ENCODE measurements around the gene RBFOX1. TPM values are rescaled to one million over a fixed set of nuclear protein-coding genes. Genes with fewer than 3 reads are reported as not detected.

Gene RBFOX1
- total and polyA plus RNA-seq, 10 of the 15 experiments (the other 5 are each of a cell fraction or from before 2014, with no cell fraction given) = 0.87 TPM; not detected in 9

DNA sequence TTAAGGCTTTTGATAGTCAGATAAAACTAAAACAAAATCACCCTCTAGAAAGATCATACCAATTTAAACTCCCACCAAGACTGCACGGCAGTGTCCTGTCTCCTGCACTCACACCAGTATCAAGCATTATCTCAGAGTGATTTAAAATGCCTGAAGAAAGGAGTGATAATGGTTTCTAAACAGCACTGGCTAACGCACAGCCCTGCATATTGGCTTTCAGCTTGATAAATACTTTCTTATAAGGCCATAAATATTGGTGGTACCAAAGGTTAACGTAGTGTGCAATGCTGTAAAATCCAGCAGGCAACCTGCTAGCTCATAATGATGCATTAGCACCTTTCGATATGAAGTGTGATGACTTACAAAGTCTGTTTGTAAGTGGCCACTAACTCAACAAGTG is 214.3 kb downstream of the RBFOX1 start:
- SMC1A ChIA-PET (ENCODE audit: uncharacterized antibody, unreplicated experiment) = no interaction called here
- WGBS (ENCODE audit: insufficient coverage, insufficient replicate concordance, low lambda C conversion rate, missing lambda C conversion rate) = 0% methylated on average over 4 of the region's 4 CpGs
- TF ChIP-seq STAT1 (conservative IDR thresholded peaks at IDR 0.05) (no peak), POLR2AphosphoS5 (IDR thresholded peaks at IDR 0.05; ENCODE audit: low read length) (no peak), SIN3A (IDR thresholded peaks at IDR 0.05; ENCODE audit: low read depth, low read length) (no peak), ZNF217 (IDR thresholded peaks at IDR 0.05) (no peak), ESRRA (IDR thresholded peaks at IDR 0.05; ENCODE audit: low read length) (no peak), MEF2A (IDR thresholded peaks at IDR 0.05; ENCODE audit: insufficient read depth, low read depth, low read length) (no peak), POLR2AphosphoS2 (IDR thresholded peaks at IDR 0.05; ENCODE audit: low read depth, low read length) (no peak), ZZZ3 (IDR thresholded peaks at IDR 0.05; ENCODE audit: control insufficient read depth, insufficient read length, low read depth) (no peak), ETV6 (conservative IDR thresholded peaks at IDR 0.05 in 1 of 2, IDR thresholded peaks at IDR 0.05 in 1 of 2; ENCODE audit: borderline replicate concordance in 1 of 2, low read depth in 1 of 2) (no peak), WRNIP1 (IDR thresholded peaks at IDR 0.05; ENCODE audit: borderline replicate concordance, low read depth, low read length) (no peak), TCF7 (IDR thresholded peaks at IDR 0.05; ENCODE audit: borderline replicate concordance) (no peak), SPI1 (IDR thresholded peaks at IDR 0.05; ENCODE audit: borderline replicate concordance, insufficient read depth, low read depth, low read length) (no peak)
- TF ChIP-seq, protein P1, sequence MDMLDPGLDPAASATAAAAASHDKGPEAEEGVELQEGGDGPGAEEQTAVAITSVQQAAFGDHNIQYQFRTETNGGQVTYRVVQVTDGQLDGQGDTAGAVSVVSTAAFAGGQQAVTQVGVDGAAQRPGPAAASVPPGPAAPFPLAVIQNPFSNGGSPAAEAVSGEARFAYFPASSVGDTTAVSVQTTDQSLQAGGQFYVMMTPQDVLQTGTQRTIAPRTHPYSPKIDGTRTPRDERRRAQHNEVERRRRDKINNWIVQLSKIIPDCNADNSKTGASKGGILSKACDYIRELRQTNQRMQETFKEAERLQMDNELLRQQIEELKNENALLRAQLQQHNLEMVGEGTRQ (IDR thresholded peaks at IDR 0.05; ENCODE audit: borderline replicate concordance, low read depth, low read length) = no peak
- TF ChIP-seq, protein P2, sequence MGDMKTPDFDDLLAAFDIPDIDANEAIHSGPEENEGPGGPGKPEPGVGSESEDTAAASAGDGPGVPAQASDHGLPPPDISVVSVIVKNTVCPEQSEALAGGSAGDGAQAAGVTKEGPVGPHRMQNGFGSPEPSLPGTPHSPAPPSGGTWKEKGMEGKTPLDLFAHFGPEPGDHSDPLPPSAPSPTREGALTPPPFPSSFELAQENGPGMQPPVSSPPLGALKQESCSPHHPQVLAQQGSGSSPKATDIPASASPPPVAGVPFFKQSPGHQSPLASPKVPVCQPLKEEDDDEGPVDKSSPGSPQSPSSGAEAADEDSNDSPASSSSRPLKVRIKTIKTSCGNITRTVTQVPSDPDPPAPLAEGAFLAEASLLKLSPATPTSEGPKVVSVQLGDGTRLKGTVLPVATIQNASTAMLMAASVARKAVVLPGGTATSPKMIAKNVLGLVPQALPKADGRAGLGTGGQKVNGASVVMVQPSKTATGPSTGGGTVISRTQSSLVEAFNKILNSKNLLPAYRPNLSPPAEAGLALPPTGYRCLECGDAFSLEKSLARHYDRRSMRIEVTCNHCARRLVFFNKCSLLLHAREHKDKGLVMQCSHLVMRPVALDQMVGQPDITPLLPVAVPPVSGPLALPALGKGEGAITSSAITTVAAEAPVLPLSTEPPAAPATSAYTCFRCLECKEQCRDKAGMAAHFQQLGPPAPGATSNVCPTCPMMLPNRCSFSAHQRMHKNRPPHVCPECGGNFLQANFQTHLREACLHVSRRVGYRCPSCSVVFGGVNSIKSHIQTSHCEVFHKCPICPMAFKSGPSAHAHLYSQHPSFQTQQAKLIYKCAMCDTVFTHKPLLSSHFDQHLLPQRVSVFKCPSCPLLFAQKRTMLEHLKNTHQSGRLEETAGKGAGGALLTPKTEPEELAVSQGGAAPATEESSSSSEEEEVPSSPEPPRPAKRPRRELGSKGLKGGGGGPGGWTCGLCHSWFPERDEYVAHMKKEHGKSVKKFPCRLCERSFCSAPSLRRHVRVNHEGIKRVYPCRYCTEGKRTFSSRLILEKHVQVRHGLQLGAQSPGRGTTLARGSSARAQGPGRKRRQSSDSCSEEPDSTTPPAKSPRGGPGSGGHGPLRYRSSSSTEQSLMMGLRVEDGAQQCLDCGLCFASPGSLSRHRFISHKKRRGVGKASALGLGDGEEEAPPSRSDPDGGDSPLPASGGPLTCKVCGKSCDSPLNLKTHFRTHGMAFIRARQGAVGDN (IDR thresholded peaks at IDR 0.05) = no peak
- TF ChIP-seq, protein P3, sequence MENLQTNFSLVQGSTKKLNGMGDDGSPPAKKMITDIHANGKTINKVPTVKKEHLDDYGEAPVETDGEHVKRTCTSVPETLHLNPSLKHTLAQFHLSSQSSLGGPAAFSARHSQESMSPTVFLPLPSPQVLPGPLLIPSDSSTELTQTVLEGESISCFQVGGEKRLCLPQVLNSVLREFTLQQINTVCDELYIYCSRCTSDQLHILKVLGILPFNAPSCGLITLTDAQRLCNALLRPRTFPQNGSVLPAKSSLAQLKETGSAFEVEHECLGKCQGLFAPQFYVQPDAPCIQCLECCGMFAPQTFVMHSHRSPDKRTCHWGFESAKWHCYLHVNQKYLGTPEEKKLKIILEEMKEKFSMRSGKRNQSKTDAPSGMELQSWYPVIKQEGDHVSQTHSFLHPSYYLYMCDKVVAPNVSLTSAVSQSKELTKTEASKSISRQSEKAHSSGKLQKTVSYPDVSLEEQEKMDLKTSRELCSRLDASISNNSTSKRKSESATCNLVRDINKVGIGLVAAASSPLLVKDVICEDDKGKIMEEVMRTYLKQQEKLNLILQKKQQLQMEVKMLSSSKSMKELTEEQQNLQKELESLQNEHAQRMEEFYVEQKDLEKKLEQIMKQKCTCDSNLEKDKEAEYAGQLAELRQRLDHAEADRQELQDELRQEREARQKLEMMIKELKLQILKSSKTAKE (IDR thresholded peaks at IDR 0.05; ENCODE audit: low read depth, poor library complexity, severe bottlenecking) = no peak

More for the DNA sequence above, 214.3 kb downstream of the RBFOX1 start:
- in situ Hi-C loops (cut with MboI) = loop anchor here (10.0 kb wide), 1 partner anchor 58 kb away; no protein-coding TSS in a partner anchor
- H3K4me1 ChIP-seq (ENCODE audit: control insufficient read depth, insufficient read depth, low read length) = no peaks in the 10 kb centered on the region
- FAIRE-seq (no peak), ATAC-seq (no peak), DNase-seq (ENCODE audit: low read depth, low spot score) (no peak)
- no peaks in the 10 kb centered on the region for H4K20me1 ChIP-seq (ENCODE audit: control insufficient read depth, insufficient read depth)
- RAD21 ChIA-PET (ENCODE audit: unreplicated experiment) = no interaction called here
- BruUV-seq (replicated peaks) = no TSS peak
- H3K9me3 ChIP-seq (replicated peaks; ENCODE audit: control insufficient read depth, insufficient read depth, low read length) = no peaks in the 10 kb centered on the region; the same call in 2 of the 3 replicates
- intact Hi-C loops (cut with micrococcal nuclease; ENCODE audit: unreplicated experiment) = no loop called here
- CTCF ChIA-PET = no interaction called here
- POLR2A ChIA-PET = no interaction called here
- H2AFZ ChIP-seq (ENCODE audit: control insufficient read depth, low read depth, low read length) = no peak overlapping the region
- no peak overlapping the region for H3K27ac ChIP-seq (ENCODE audit: control insufficient read depth, insufficient read depth)
- no peak overlapping the region for H3K4me3 ChIP-seq
- H3K79me2 ChIP-seq (ENCODE audit: control insufficient read depth, insufficient read depth, low read length) = no peaks in the 10 kb centered on the region
- no peaks in the 10 kb centered on the region for H3K27me3 ChIP-seq (replicated peaks in 1 of 2; ENCODE audit: control insufficient read depth in 2 of 2, insufficient read depth in 2 of 2, low read length in 1 of 2)
- H3K36me3 ChIP-seq (ENCODE audit: control insufficient read depth in 2 of 2, insufficient read depth in 2 of 2, low read length in 1 of 2) = no peaks in the 10 kb centered on the region
- H3K9ac ChIP-seq (ENCODE audit: control insufficient read depth, insufficient read depth, low read length) = no peak overlapping the region
- no peak overlapping the region for H3K4me2 ChIP-seq (ENCODE audit: control insufficient read depth, insufficient read depth)

All from GM12878 (cell line).